Measurements from ENCODE around the gene AKAP6. TPM values are rescaled to one million over a fixed set of nuclear protein-coding genes. Genes with fewer than 3 reads are reported as not detected.

The AKAP6 gene
- polyA plus RNA-seq, 2 donors, result 1.5 to 1.6 TPM

- WGBS, 2 donors, result 93 to 96% methylated on average over 1 of the region's 1 CpG
- H3K27ac ChIP-seq (ENCODE audit: low read depth in 2 of 2, low read length in 1 of 2), result no peak overlapping the region
- H3K27me3 ChIP-seq (ENCODE audit: control insufficient read depth in 1 of 2, insufficient read depth in 2 of 2, low read length in 2 of 2), result no peaks in the 10 kb centered on the region
- no peaks in the 10 kb centered on the region for H3K9me3 ChIP-seq (ENCODE audit: control insufficient read depth in 2 of 2, insufficient read depth in 1 of 2, low read depth in 1 of 2, low read length in 1 of 2)
- no peaks in the 10 kb centered on the region for H3K4me1 ChIP-seq (ENCODE audit: control insufficient read depth in 2 of 2, insufficient read depth in 2 of 2, low read length in 1 of 2)
- H3K4me3 ChIP-seq (ENCODE audit: low read depth in 1 of 2, low read length in 2 of 2), result no peak overlapping the region
- H3K36me3 ChIP-seq (ENCODE audit: control insufficient read depth in 2 of 2, insufficient read depth in 2 of 2, low read length in 1 of 2), result no peaks in the 10 kb centered on the region
Measured at GRCh38 chr14:32645551-32645950, 316.5 kb downstream of the AKAP6 start.

- no peak overlapping the region for H3K4me3 ChIP-seq (ENCODE audit: low read depth in 1 of 2, low read length in 2 of 2)
- no peak overlapping the region for H3K27ac ChIP-seq (ENCODE audit: low read depth in 2 of 2, low read length in 1 of 2)
- H3K27me3 ChIP-seq (ENCODE audit: control insufficient read depth in 1 of 2, insufficient read depth in 2 of 2, low read length in 2 of 2), result no peaks in the 10 kb centered on the region
- no peaks in the 10 kb centered on the region for H3K36me3 ChIP-seq (ENCODE audit: control insufficient read depth in 2 of 2, insufficient read depth in 2 of 2, low read length in 1 of 2)
- H3K4me1 ChIP-seq (ENCODE audit: control insufficient read depth in 2 of 2, insufficient read depth in 2 of 2, low read length in 1 of 2), result no peaks in the 10 kb centered on the region
- no peaks in the 10 kb centered on the region for H3K9me3 ChIP-seq (ENCODE audit: control insufficient read depth in 2 of 2, insufficient read depth in 1 of 2, low read depth in 1 of 2, low read length in 1 of 2)
Measured at GRCh38 chr14:32648434-32648833, 319.3 kb downstream of the AKAP6 start.

DNA sequence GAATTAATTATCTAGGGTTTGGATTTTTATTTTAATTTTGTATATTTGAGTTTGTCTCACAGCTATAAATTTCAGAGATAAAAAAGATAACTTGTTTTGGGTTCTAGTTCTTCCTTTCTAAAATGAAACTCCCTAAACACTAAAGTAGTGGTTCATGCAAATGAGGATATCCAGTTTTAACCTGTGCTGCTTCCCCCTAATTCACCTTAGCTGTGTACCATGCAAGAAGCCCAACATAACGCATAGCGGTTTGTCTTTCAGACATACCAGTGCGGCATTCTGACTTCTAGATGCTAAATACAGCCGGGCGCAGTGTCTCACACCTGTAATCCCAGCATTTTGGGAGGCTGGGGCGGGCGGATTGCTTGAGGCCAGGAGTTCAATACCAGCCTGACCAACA lies 320.9 kb downstream of the AKAP6 start:
- Histone ChIP-seq H3K27me3 (ENCODE audit: control insufficient read depth in 1 of 2, insufficient read depth in 2 of 2, low read length in 2 of 2) (no peaks in the 10 kb centered on the region), H3K36me3 (ENCODE audit: control insufficient read depth in 2 of 2, insufficient read depth in 2 of 2, low read length in 1 of 2) (no peaks in the 10 kb centered on the region), H3K4me3 (ENCODE audit: low read depth in 1 of 2, low read length in 2 of 2) (no peak overlapping the region), H3K27ac (ENCODE audit: low read depth in 2 of 2, low read length in 1 of 2) (no peak overlapping the region), H3K9me3 (ENCODE audit: control insufficient read depth in 2 of 2, insufficient read depth in 1 of 2, low read depth in 1 of 2, low read length in 1 of 2) (no peaks in the 10 kb centered on the region), H3K4me1 (ENCODE audit: control insufficient read depth in 2 of 2, insufficient read depth in 2 of 2, low read length in 1 of 2) (no peaks in the 10 kb centered on the region)
- WGBS, 2 donors, result 96 to 98% methylated on average over 7 of the region's 7 CpGs

GRCh38 chr14:32650665-32651064 lies 321.6 kb downstream of the AKAP6 start:
- Histone ChIP-seq H3K27me3 (ENCODE audit: control insufficient read depth in 1 of 2, insufficient read depth in 2 of 2, low read length in 2 of 2) (no peaks in the 10 kb centered on the region), H3K27ac (ENCODE audit: low read depth in 2 of 2, low read length in 1 of 2) (no peak overlapping the region)
- WGBS, 2 donors, result 86 to 96% methylated on average over 3 of the region's 3 CpGs

GRCh38 chr14:32654106-32654505 lies 325.0 kb downstream of the AKAP6 start:
- Histone ChIP-seq H3K27me3 (ENCODE audit: control insufficient read depth in 1 of 2, insufficient read depth in 2 of 2, low read length in 2 of 2) (no peaks in the 10 kb centered on the region), H3K4me1 (ENCODE audit: control insufficient read depth in 2 of 2, insufficient read depth in 2 of 2, low read length in 1 of 2) (no peaks in the 10 kb centered on the region), H3K27ac (ENCODE audit: low read depth in 2 of 2, low read length in 1 of 2) (no peak overlapping the region), H3K4me3 (ENCODE audit: low read depth in 1 of 2, low read length in 2 of 2) (no peak overlapping the region), H3K9me3 (ENCODE audit: control insufficient read depth in 2 of 2, insufficient read depth in 1 of 2, low read depth in 1 of 2, low read length in 1 of 2) (no peaks in the 10 kb centered on the region), H3K36me3 (ENCODE audit: control insufficient read depth in 2 of 2, insufficient read depth in 2 of 2, low read length in 1 of 2) (no peaks in the 10 kb centered on the region)
- WGBS, 2 donors, result 82 to 91% methylated on average over 1 of the region's 1 CpG

More at GRCh38 chr14:32650665-32651064, 321.6 kb downstream of the AKAP6 start:
- H3K4me3 ChIP-seq (ENCODE audit: low read depth in 1 of 2, low read length in 2 of 2), result no peak overlapping the region
- H3K4me1 ChIP-seq (ENCODE audit: control insufficient read depth in 2 of 2, insufficient read depth in 2 of 2, low read length in 1 of 2), result no peaks in the 10 kb centered on the region
- H3K36me3 ChIP-seq (ENCODE audit: control insufficient read depth in 2 of 2, insufficient read depth in 2 of 2, low read length in 1 of 2), result no peaks in the 10 kb centered on the region
- H3K9me3 ChIP-seq (ENCODE audit: control insufficient read depth in 2 of 2, insufficient read depth in 1 of 2, low read depth in 1 of 2, low read length in 1 of 2), result no peaks in the 10 kb centered on the region

GRCh38 chr14:32656601-32657000 lies 327.5 kb downstream of the AKAP6 start:
- Histone ChIP-seq H3K36me3 (ENCODE audit: control insufficient read depth in 2 of 2, insufficient read depth in 2 of 2, low read length in 1 of 2) (no peaks in the 10 kb centered on the region), H3K27me3 (ENCODE audit: control insufficient read depth in 1 of 2, insufficient read depth in 2 of 2, low read length in 2 of 2) (no peaks in the 10 kb centered on the region), H3K9me3 (ENCODE audit: control insufficient read depth in 2 of 2, insufficient read depth in 1 of 2, low read depth in 1 of 2, low read length in 1 of 2) (no peaks in the 10 kb centered on the region), H3K27ac (ENCODE audit: low read depth in 2 of 2, low read length in 1 of 2) (no peak overlapping the region), H3K4me3 (ENCODE audit: low read depth in 1 of 2, low read length in 2 of 2) (no peak overlapping the region), H3K4me1 (ENCODE audit: control insufficient read depth in 2 of 2, insufficient read depth in 2 of 2, low read length in 1 of 2) (no peaks in the 10 kb centered on the region)
- WGBS, 2 donors, result 89 to 90% methylated on average over 3 of the region's 3 CpGs

DNA sequence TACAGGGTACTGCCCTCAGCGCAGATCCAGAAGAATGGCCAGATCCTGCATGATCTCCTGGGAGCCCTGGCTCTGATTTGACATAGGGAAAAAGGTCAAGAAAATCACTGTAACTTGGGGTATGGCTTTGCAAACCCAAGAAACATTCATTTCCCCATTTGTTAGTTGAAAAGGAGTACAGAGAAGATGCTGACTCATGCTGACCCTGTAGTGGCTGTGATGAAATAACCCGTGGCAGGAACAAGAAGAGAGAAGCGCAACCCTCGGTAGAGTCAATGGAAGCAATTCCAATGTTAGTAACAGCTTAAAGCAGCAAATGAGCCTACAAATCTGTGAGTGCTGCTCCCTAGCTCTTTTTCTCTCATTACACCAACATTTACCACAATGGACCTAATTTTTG lies 328.0 kb downstream of the AKAP6 start:
- H3K4me1 ChIP-seq (ENCODE audit: control insufficient read depth in 2 of 2, insufficient read depth in 2 of 2, low read length in 1 of 2), result no peaks in the 10 kb centered on the region
- H3K4me3 ChIP-seq (ENCODE audit: low read depth in 1 of 2, low read length in 2 of 2), result no peak overlapping the region
- H3K27ac ChIP-seq (ENCODE audit: low read depth in 2 of 2, low read length in 1 of 2), result no peak overlapping the region
- no peaks in the 10 kb centered on the region for H3K9me3 ChIP-seq (ENCODE audit: control insufficient read depth in 2 of 2, insufficient read depth in 1 of 2, low read depth in 1 of 2, low read length in 1 of 2)
- no peaks in the 10 kb centered on the region for H3K36me3 ChIP-seq (ENCODE audit: control insufficient read depth in 2 of 2, insufficient read depth in 2 of 2, low read length in 1 of 2)
- WGBS, 2 donors, result 47 to 52% methylated on average over 4 of the region's 4 CpGs
- no peaks in the 10 kb centered on the region for H3K27me3 ChIP-seq (ENCODE audit: control insufficient read depth in 1 of 2, insufficient read depth in 2 of 2, low read length in 2 of 2)

GRCh38 chr14:32661216-32661615 lies 332.1 kb downstream of the AKAP6 start:
- no peaks in the 10 kb centered on the region for H3K27me3 ChIP-seq (ENCODE audit: control insufficient read depth in 1 of 2, insufficient read depth in 2 of 2, low read length in 2 of 2)
- no peak overlapping the region for H3K27ac ChIP-seq (ENCODE audit: low read depth in 2 of 2, low read length in 1 of 2)
- no peaks in the 10 kb centered on the region for H3K9me3 ChIP-seq (ENCODE audit: control insufficient read depth in 2 of 2, insufficient read depth in 1 of 2, low read depth in 1 of 2, low read length in 1 of 2)
- no peak overlapping the region for H3K4me3 ChIP-seq (ENCODE audit: low read depth in 1 of 2, low read length in 2 of 2)
- WGBS, 2 donors, result 79 to 85% methylated on average over 6 of the region's 6 CpGs
- no peaks in the 10 kb centered on the region for H3K36me3 ChIP-seq (ENCODE audit: control insufficient read depth in 2 of 2, insufficient read depth in 2 of 2, low read length in 1 of 2)
- no peaks in the 10 kb centered on the region for H3K4me1 ChIP-seq (ENCODE audit: control insufficient read depth in 2 of 2, insufficient read depth in 2 of 2, low read length in 1 of 2)

DNA sequence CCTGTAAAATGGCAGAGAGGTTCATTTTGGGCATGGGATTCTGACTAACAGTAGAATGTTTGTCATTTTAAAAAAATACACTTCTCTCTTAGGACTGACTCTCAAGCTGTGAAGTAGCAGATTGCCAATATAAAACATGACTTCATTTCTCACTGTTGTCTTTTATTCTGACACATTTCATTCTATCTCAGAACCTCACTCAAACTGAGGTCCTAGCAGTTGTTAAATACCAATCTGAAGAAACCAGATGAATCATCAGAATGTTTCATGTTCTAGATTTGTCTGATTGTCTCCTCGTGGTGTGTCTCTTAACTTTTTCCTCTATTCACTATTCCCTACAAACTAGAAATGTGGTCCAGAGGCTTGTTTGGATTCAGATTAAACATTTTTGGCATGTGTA lies 333.1 kb downstream of the AKAP6 start:
- Histone ChIP-seq H3K27me3 (ENCODE audit: control insufficient read depth in 1 of 2, insufficient read depth in 2 of 2, low read length in 2 of 2) (no peaks in the 10 kb centered on the region), H3K4me3 (ENCODE audit: low read depth in 1 of 2, low read length in 2 of 2) (no peak overlapping the region), H3K9me3 (ENCODE audit: control insufficient read depth in 2 of 2, insufficient read depth in 1 of 2, low read depth in 1 of 2, low read length in 1 of 2) (no peaks in the 10 kb centered on the region), H3K27ac (ENCODE audit: low read depth in 2 of 2, low read length in 1 of 2) (no peak overlapping the region), H3K36me3 (ENCODE audit: control insufficient read depth in 2 of 2, insufficient read depth in 2 of 2, low read length in 1 of 2) (no peaks in the 10 kb centered on the region), H3K4me1 (ENCODE audit: control insufficient read depth in 2 of 2, insufficient read depth in 2 of 2, low read length in 1 of 2) (no peaks in the 10 kb centered on the region)
- 42 to 59% methylated on average over 1 of the region's 1 CpG for WGBS, 2 donors

DNA sequence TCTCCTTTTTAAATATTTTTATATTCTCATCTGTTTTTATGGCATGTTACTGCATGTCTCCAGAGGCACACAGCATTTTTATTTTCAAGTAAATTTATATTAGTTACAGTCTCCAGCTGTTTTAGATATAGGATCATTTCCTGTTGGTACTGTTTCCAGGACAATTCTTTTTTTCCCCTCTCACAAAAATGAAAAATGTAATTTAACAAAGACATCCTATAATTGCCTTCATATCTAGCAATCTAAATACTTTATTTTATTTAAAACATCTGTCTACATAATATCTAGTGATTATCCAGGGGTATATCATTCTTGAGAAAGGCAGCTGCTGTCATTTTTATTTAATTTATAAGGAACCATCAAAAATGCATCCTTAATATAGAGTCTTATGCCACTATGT lies 337.2 kb downstream of the AKAP6 start:
- H3K9me3 ChIP-seq (ENCODE audit: control insufficient read depth in 2 of 2, insufficient read depth in 1 of 2, low read depth in 1 of 2, low read length in 1 of 2), result no peaks in the 10 kb centered on the region
- H3K27ac ChIP-seq (ENCODE audit: low read depth in 2 of 2, low read length in 1 of 2), result no peak overlapping the region
- H3K27me3 ChIP-seq (ENCODE audit: control insufficient read depth in 1 of 2, insufficient read depth in 2 of 2, low read length in 2 of 2), result no peaks in the 10 kb centered on the region
- no peaks in the 10 kb centered on the region for H3K36me3 ChIP-seq (ENCODE audit: control insufficient read depth in 2 of 2, insufficient read depth in 2 of 2, low read length in 1 of 2)
- H3K4me3 ChIP-seq (ENCODE audit: low read depth in 1 of 2, low read length in 2 of 2), result no peak overlapping the region
- no peaks in the 10 kb centered on the region for H3K4me1 ChIP-seq (ENCODE audit: control insufficient read depth in 2 of 2, insufficient read depth in 2 of 2, low read length in 1 of 2)

Measured in esophagus (tissue), 2 donors.